ENCODE results near the gene ZCCHC2. TPM values are rescaled to one million over a fixed set of nuclear protein-coding genes. Genes with fewer than 3 reads are reported as not detected.
A peak's percentile ranks its signal among the peaks of the same experiment; 100 is the strongest.

ZCCHC2 gene
- total and polyA plus RNA-seq, 2 of the 13 experiments (the other 11 are each of a cell fraction or from before 2014, with no cell fraction given) = 62.5 to 76.1 TPM

DNA sequence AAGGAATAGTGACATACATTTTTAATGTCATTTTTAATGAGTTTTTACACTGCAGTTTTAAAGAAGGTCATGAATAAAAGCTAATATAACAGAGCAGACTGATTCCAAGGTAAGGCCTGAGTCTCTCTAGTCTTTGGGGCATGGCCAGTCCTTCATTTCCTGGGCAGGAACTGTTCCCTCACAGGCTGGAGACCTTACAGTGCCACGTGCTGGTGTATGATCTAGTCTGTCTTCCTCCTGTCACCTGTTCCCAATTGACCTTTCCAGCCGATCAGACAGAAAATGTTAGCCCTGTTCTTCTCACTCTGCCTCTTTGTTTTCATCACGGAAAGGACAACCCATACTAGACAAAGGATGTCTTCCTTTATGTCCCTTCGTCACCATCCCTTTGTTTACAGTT is 33.6 kb downstream of the ZCCHC2 start:
- H3K36me3 ChIP-seq (replicated peaks in 1 of 2; ENCODE audit: control insufficient read depth in 1 of 2, insufficient read depth in 2 of 2, low read length in 2 of 2) = peaks cover 25 to 90% of the 10 kb centered on the region in 2 experiments
- no peaks in the 10 kb centered on the region for H3K9me3 ChIP-seq (ENCODE audit: low read length)
- ChIA-PET POLR2A (no interaction called here), CTCF (ENCODE audit: low intra/inter-chr PET ratio, low total read pairs) (no interaction called here)
- intact Hi-C loops (cut with micrococcal nuclease; ENCODE audit: unreplicated experiment) = no loop called here
- H3K4me1 ChIP-seq (ENCODE audit: insufficient read depth, low read length) = no peaks in the 10 kb centered on the region
- DNase-seq (ENCODE audit: low spot score) (no peak), ATAC-seq (no peak), FAIRE-seq (no peak)
- H3K27ac ChIP-seq (ENCODE audit: extremely low read length, insufficient read depth, low read length) = no peak overlapping the region
- H3K79me2 ChIP-seq (ENCODE audit: insufficient read depth, low read length) = peaks cover 30% of the 10 kb centered on the region
- peaks cover 6% of the 10 kb centered on the region; the same call in 1 of the 2 replicates for H4K20me1 ChIP-seq (ENCODE audit: insufficient read depth, low read length)
- no peaks in the 10 kb centered on the region for H3K27me3 ChIP-seq (ENCODE audit: control insufficient read depth in 1 of 2, insufficient read depth in 2 of 2, low read length in 2 of 2)
- no peak overlapping the region for H2AFZ ChIP-seq (ENCODE audit: low read length)
- in situ Hi-C loops (cut with HindIII; ENCODE audit: extremely low pct_ligation_motif_present, low pct_unique_long_range_greater_than_20kb) = no loop called here
- 89% methylated on average over 4 of the region's 4 CpGs for WGBS (ENCODE audit: low lambda C conversion rate)
- no peak overlapping the region for H3K9ac ChIP-seq (ENCODE audit: insufficient read depth, low read depth, low read length)
- no peak overlapping the region for H3K4me3 ChIP-seq (replicated peaks in 1 of 3; ENCODE audit: insufficient read depth in 1 of 3, low read depth in 2 of 3, low read length in 3 of 3)
- no TSS peak for BruUV-seq (replicated peaks)
- no peak overlapping the region for H3K4me2 ChIP-seq (ENCODE audit: low read depth, low read length)
- TF ChIP-seq SIX1 (CRISPR knock-in tag; IDR thresholded peaks at IDR 0.05; ENCODE audit: borderline replicate concordance) (no peak), IRX3 (CRISPR knock-in tag; IDR thresholded peaks at IDR 0.05; ENCODE audit: borderline replicate concordance, low read depth) (no peak), MBNL3 (CRISPR knock-in tag; conservative IDR thresholded peaks at IDR 0.05) (no peak)

DNA sequence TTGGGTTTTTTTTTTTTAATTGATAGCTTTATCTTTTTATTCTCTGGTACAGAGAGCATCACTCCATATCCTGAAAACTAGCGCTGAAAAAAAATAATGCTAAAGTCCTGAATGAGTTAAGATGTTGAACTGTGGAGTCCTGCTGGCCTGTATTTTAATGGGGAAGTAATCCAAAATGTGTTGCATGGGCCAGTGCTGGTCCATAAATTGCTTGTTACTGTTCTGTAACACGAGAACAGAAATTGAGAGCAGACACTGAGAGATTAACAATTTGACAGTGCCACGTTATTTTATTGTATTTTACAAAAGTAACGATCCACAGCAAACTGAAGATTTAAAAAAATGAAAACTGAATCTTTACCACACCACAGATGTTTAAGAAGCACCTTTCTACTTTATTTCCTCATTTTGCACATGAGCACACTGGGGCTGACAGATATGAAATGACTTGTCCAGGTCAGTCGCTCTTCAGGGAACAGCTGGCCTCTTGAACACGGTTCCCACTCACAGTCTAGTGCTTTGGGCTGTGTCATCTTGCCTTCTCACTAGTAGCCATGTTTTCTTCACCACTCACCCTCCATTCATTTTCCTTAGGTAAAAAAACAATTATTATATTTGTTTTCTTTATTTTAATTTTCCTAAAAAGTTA is 35.3 kb downstream of the ZCCHC2 start:
- 97% methylated on average over 6 of the region's 6 CpGs for WGBS (ENCODE audit: low lambda C conversion rate)
- H2AFZ ChIP-seq (ENCODE audit: low read length) = no peak overlapping the region
- H4K20me1 ChIP-seq (ENCODE audit: insufficient read depth, low read length) = peaks cover 6% of the 10 kb centered on the region; the same call in 1 of the 2 replicates
- ATAC-seq (no peak), DNase-seq (ENCODE audit: low spot score) (no peak), FAIRE-seq (no peak)
- TF ChIP-seq ZNF598 (CRISPR knock-in tag; IDR thresholded peaks at IDR 0.05; ENCODE audit: borderline replicate concordance) (no peak), ZNF180 (CRISPR knock-in tag; IDR thresholded peaks at IDR 0.05; ENCODE audit: borderline replicate concordance, low read depth) (no peak), RBM22 (optimal IDR thresholded peaks at IDR 0.05; ENCODE audit: low read length) (peak; percentile 29)
- H3K36me3 ChIP-seq (replicated peaks in 1 of 2; ENCODE audit: control insufficient read depth in 1 of 2, insufficient read depth in 2 of 2, low read length in 2 of 2) = peaks cover 21 to 85% of the 10 kb centered on the region in 2 experiments
- H3K9ac ChIP-seq (ENCODE audit: insufficient read depth, low read depth, low read length) = no peak overlapping the region
- H3K4me1 ChIP-seq (ENCODE audit: insufficient read depth, low read length) = no peaks in the 10 kb centered on the region
- H3K4me3 ChIP-seq (replicated peaks in 1 of 3; ENCODE audit: insufficient read depth in 1 of 3, low read depth in 2 of 3, low read length in 3 of 3) = no peak overlapping the region
- H3K4me2 ChIP-seq (ENCODE audit: low read depth, low read length) = no peak overlapping the region
- TSS peak; percentile 15 for BruUV-seq (replicated peaks)
- POLR2A ChIA-PET = no interaction called here
- H3K27me3 ChIP-seq (ENCODE audit: control insufficient read depth in 1 of 2, insufficient read depth in 2 of 2, low read length in 2 of 2) = no peaks in the 10 kb centered on the region
- intact Hi-C loops (cut with micrococcal nuclease; ENCODE audit: unreplicated experiment) = no loop called here
- H3K9me3 ChIP-seq (ENCODE audit: low read length) = no peaks in the 10 kb centered on the region
- no peak overlapping the region for H3K27ac ChIP-seq (ENCODE audit: extremely low read length, insufficient read depth, low read length)
- in situ Hi-C loops (cut with HindIII; ENCODE audit: extremely low pct_ligation_motif_present, low pct_unique_long_range_greater_than_20kb) = no loop called here
- CTCF ChIA-PET (ENCODE audit: low intra/inter-chr PET ratio, low total read pairs) = no interaction called here
- H3K79me2 ChIP-seq (ENCODE audit: insufficient read depth, low read length) = peaks cover 17% of the 10 kb centered on the region
